ENCODE measurements around the gene MDH2. TPM values are rescaled to one million over a fixed set of nuclear protein-coding genes. Genes with fewer than 3 reads are reported as not detected.
A peak's percentile ranks its signal among the peaks of the same experiment; 100 is the strongest.

Gene MDH2
- total RNA-seq, 1 donor from 2014 or later: 507 TPM

DNA sequence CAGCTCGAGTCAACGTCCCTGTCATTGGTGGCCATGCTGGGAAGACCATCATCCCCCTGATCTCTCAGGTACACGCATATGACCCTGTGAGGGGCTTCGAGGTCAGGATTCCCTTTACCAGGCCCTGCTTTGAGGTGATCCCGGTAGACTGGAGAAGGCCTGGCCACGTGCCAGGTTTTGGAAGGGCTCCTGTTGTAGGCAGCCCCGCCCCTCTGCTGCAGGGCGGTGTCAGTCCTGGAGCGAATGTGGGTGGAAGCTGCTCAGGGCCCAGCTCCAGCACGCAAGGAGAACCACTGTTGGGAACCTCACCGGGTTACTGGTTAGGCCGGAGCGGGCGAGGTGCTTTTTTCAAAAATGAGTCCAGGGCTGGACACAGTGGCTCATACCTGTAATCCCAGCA, 15.6 kb downstream of the MDH2 start:
- Histone ChIP-seq H3K36me3 (peaks cover 91% of the 10 kb centered on the region), H3K4me1 (peaks cover 74% of the 10 kb centered on the region), H3K9me3 (replicated peaks) (no peaks in the 10 kb centered on the region), H3K27me3 (ENCODE audit: low read depth) (no peaks in the 10 kb centered on the region), H3K27ac (replicated peaks) (peak overlapping the region; percentile 49), H3K4me3 (no peak overlapping the region)
- DNase-seq: peak; percentile 67
- TF ChIP-seq, protein P1, sequence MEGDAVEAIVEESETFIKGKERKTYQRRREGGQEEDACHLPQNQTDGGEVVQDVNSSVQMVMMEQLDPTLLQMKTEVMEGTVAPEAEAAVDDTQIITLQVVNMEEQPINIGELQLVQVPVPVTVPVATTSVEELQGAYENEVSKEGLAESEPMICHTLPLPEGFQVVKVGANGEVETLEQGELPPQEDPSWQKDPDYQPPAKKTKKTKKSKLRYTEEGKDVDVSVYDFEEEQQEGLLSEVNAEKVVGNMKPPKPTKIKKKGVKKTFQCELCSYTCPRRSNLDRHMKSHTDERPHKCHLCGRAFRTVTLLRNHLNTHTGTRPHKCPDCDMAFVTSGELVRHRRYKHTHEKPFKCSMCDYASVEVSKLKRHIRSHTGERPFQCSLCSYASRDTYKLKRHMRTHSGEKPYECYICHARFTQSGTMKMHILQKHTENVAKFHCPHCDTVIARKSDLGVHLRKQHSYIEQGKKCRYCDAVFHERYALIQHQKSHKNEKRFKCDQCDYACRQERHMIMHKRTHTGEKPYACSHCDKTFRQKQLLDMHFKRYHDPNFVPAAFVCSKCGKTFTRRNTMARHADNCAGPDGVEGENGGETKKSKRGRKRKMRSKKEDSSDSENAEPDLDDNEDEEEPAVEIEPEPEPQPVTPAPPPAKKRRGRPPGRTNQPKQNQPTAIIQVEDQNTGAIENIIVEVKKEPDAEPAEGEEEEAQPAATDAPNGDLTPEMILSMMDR (IDR thresholded peaks at IDR 0.05; ENCODE audit: borderline replicate concordance): no peak
- intact Hi-C loops (cut with micrococcal nuclease): no loop called here

DNA sequence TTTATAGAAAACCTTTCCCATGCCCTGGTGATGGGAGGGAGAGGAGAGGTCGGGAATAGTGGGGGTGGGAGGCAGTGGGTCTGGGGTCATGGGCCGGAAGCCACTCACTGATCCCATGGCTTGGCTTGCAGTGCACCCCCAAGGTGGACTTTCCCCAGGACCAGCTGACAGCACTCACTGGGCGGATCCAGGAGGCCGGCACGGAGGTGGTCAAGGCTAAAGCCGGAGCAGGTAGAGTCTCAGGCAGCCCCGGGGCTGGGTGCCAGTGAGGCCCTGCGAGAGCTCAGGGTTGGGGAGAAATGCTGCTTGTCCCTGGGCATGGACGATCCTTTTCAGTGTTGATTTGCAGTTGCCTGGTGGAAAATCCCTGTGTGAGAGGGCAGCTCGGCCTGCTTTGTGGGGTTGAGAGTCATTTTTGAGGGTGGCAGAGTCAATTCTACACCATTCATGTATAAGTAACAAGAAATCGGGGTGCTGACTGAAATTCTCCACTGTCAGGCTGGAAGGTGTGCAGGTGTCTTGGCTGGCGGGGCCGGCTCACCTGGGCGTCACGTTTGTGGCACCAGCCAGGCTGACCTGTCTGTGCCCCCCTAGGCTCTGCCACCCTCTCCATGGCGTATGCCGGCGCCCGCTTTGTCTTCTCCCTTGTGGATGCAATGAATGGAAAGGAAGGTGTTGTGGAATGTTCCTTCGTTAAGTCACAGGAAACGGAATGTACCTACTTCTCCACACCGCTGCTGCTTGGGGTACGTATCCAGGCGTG, 16.5 kb downstream of the MDH2 start:
- Histone ChIP-seq H3K36me3 (peaks cover 82% of the 10 kb centered on the region), H3K4me3 (no peak overlapping the region), H3K27me3 (ENCODE audit: low read depth) (no peaks in the 10 kb centered on the region), H3K9me3 (replicated peaks) (no peaks in the 10 kb centered on the region), H3K27ac (replicated peaks) (peak overlapping the region; percentile 49), H3K4me1 (peaks cover 82% of the 10 kb centered on the region)
- TF ChIP-seq, protein P1 (IDR thresholded peaks at IDR 0.05; ENCODE audit: borderline replicate concordance): no peak
- DNase-seq: no peak
- intact Hi-C loops (cut with micrococcal nuclease): no loop called here

DNA sequence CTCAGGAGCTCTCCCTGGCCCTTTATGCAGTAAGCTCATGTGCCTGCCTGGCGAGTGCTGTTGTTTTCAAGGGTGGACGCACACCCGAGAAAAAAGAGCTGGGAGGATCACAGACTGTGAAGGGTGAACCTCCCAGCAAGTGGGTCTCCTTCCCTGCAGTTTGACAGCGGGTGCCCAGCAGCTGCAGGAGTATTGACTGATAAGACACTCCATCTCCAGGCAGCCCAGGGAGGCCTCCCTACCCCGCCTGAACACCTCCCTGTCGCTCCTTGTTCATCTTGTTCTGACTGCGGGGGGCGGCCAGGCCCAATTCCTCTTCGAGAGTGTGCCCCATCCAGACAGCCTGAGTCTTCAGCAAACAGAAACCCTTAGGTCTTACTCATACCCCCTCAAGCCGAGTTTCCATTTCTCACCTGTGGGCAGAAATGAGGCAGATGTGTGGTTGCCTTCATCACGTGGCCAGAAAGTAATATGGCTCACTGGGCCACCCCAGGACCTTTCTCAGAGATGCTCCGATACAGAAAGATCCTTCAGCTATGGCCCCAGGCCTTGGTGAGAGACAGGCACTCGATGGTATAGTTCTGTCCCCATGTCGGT, 17.2 kb downstream of the MDH2 start:
- Histone ChIP-seq H3K27ac (replicated peaks) (no peak overlapping the region), H3K4me3 (no peak overlapping the region), H3K36me3 (peaks cover 75% of the 10 kb centered on the region), H3K9me3 (replicated peaks) (no peaks in the 10 kb centered on the region), H3K27me3 (ENCODE audit: low read depth) (no peaks in the 10 kb centered on the region), H3K4me1 (peaks cover 85% of the 10 kb centered on the region)
- no peak for DNase-seq
- intact Hi-C loops (cut with micrococcal nuclease): no loop called here
- TF ChIP-seq, protein P1 (IDR thresholded peaks at IDR 0.05; ENCODE audit: borderline replicate concordance): no peak

DNA sequence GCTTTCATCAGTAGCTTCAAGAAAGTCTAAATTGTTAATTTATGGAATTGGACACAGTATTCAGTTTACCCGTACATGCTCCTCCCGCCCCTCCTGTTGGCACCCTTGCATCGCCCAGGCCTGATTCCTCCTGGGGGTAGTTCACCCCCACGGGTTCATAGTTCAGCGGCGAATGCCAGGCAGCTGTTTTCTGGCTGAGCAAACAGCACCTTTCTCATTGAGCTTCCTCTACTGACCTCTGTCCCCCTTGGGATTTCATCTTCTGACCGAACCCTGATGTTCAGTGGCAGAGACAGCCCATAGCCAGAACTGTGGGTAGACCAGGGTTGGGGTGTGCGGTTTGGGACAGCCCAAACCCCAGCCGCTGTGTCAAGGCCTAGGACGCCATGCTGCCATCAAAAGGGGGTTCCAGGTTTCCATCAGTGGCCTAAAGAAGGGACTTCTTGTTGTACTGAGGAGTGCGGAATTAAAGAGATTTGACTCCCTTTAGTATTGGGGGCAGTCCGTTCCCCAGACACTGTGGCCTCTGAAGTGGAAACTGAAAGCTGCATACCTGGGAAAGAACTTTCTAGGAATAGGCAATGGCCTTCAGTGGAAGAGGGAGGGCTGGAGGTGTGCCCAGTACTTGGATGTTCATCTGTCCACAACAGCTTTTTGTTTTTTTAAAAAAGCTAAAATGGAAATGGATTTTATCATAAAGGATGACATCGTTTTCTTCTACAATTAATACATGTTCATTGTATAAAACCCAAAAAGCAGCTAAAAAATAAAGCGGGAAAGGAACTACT, 19.0 kb downstream of the MDH2 start:
- peak overlapping the region; percentile 78 for H3K27ac ChIP-seq (replicated peaks)
- H3K4me1 ChIP-seq: peaks cover 82% of the 10 kb centered on the region
- H3K36me3 ChIP-seq: peaks cover 57% of the 10 kb centered on the region
- TF ChIP-seq, protein P1 (IDR thresholded peaks at IDR 0.05; ENCODE audit: borderline replicate concordance): no peak
- intact Hi-C loops (cut with micrococcal nuclease): no loop called here
- no peaks in the 10 kb centered on the region for H3K27me3 ChIP-seq (ENCODE audit: low read depth)
- no peak overlapping the region for H3K4me3 ChIP-seq
- DNase-seq: no peak
- H3K9me3 ChIP-seq (replicated peaks): no peaks in the 10 kb centered on the region

DNA sequence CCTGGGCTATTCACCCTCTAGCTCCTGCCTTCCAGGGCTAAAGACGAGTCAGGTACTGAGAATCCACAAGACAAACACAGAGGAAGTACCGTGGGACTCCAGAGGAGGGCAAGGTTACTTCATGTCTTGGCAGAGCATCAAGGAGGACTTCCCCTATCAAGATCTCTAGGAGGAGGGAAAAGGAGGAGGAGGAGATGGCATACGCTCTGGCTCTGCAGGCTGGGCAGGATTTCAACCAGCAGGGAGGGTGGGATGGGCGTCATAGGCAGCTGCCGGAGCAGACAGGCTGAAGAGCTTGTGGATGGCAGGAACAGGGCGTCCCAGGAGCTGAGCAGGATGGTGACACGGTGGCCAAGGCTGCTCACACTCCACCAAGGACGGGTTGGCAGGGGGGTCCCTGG, 21.3 kb downstream of the MDH2 start:
- H3K4me1 ChIP-seq: peaks cover 59% of the 10 kb centered on the region
- H3K27ac ChIP-seq (replicated peaks): peak overlapping the region; percentile 78
- H3K36me3 ChIP-seq: peaks cover 33% of the 10 kb centered on the region
- TF ChIP-seq, protein P1 (IDR thresholded peaks at IDR 0.05; ENCODE audit: borderline replicate concordance): no peak
- peak; percentile 74 for DNase-seq
- intact Hi-C loops (cut with micrococcal nuclease): no loop called here
- no peaks in the 10 kb centered on the region for H3K27me3 ChIP-seq (ENCODE audit: low read depth)
- H3K9me3 ChIP-seq (replicated peaks): peaks cover under 1% of the 10 kb centered on the region
- H3K4me3 ChIP-seq: no peak overlapping the region
